Measurements from ENCODE around the gene UFSP2. TPM values are rescaled to one million over a fixed set of nuclear protein-coding genes. Genes with fewer than 3 reads are reported as not detected.

The UFSP2 gene
- total RNA-seq, 4 donors from 2014 or later, result 22.5 to 44.8 (median 26.4) TPM

- DNase-seq (ENCODE audit: low spot score) (no peak), ATAC-seq (ENCODE audit: low FRiP score) (no peak)
- no peak for TF ChIP-seq CTCF (IDR thresholded peaks at IDR 0.05)
Measured at GRCh38 chr4:185411849-185412248, 13.9 kb downstream of the UFSP2 start.

DNA sequence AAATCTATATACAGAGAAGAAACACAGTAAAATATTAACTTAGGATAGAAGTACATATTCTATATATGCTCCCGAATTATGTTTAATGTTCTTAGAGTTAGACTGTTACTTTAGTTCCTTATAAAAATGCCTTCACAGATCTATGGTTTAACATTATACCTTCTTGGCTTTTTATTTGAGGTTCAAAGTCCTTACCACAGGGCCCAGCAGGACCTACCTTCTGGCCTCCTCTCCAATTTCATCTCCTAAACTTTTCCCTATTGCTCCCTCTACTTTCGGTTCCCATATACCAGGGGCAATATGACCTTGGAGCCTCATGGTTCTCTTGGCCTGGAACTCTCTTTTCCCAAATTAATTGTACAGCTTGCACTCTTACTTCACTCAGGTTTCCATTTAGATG is 17.3 kb downstream of the UFSP2 start:
- DNase-seq (ENCODE audit: low spot score), result no peak
- no peak for TF ChIP-seq CTCF (IDR thresholded peaks at IDR 0.05)
- ATAC-seq (ENCODE audit: low FRiP score), result no peak

DNA sequence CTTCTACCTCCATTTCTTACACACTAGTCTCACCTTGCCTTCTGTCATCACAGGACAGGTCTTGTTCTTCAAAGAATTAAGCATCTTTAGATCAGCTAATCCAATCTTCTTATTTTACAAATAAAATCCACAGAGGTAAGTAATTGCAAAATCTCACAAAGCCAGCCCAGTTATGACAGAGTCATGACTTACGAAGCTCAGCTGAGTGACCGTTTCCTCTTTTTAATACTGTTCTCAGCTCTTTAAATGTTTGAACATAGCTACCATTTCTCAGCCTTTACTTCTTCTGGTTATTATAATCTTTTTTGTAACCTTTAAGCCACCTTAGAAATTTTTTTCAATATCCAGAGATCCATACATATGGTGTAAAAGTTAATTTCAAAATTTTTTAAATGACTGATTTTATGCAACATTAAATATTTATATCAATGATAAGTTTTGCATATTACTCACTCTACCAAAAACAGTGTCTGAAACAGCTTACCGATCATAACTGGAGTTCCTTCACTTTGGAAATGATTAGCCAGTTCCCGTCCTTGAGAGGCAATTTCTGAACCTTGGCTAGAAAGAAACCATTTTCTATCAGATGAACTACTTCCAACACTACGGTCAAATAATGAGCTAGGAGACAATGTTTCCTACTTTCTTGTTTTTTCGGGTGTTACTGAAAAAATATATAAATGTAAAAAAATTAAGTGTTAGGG is 20.3 kb downstream of the UFSP2 start:
- TF ChIP-seq CTCF (IDR thresholded peaks at IDR 0.05), result no peak
- ATAC-seq (ENCODE audit: low FRiP score) (no peak), DNase-seq (ENCODE audit: low spot score) (no peak)

DNA sequence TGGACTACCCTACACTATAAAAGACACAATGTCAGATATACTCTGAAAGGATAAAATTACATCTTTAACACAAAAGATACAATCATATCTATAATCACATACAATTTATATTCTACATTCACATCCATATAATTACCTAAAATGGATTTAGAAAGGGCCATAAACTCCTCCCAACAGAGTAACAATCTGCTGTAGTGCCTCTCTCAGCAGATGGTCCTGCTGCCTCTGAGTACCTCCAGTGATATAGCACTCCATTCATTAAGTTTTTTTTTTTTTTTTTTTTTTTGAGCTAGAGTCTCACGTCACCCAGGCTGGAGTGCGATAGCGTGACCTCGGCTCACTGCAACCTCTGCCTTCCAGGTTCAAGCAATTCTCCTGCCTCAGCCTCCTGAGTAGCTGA is 21.7 kb downstream of the UFSP2 start:
- ATAC-seq (ENCODE audit: low FRiP score), result no peak
- TF ChIP-seq CTCF (IDR thresholded peaks at IDR 0.05), result no peak
- DNase-seq (ENCODE audit: low spot score), result no peak

DNA sequence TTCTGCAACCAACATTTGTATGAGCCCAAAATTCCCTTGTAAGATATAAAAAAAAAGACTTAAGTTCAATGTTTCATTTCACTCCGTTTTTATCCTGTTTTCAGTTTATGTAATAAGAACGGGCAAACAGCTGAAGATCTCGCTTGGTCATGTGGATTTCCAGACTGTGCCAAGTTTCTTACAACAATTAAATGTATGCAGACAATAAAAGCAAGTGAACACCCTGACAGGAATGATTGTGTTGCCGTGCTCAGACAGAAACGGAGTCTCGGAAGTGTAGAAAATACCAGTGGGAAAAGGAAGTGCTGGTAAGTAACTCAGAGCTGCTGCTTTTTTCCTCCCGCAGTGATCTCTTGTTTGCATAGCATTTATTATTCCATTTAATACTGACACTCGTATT is 26.3 kb downstream of the UFSP2 start:
- DNase-seq (ENCODE audit: low spot score) (no peak), ATAC-seq (ENCODE audit: low FRiP score) (no peak)
- TF ChIP-seq CTCF (IDR thresholded peaks at IDR 0.05), result no peak

GRCh38 chr4:185398618-185399017 is 27.1 kb downstream of the UFSP2 start:
- ATAC-seq (ENCODE audit: low FRiP score), result no peak
- no peak for TF ChIP-seq CTCF (IDR thresholded peaks at IDR 0.05)

GRCh38 chr4:185396724-185397385 is 28.9 kb downstream of the UFSP2 start, which contains the start of gene ANKRD37:
Gene ANKRD37 (plus strand): TSS chr4:185396841. CDS start chr4:185396924, 83 bp downstream.
- no peak for TF ChIP-seq CTCF (IDR thresholded peaks at IDR 0.05)
- DNase-seq (ENCODE audit: low spot score), result no peak
- peak; percentile 37 for ATAC-seq (ENCODE audit: low FRiP score)

More at GRCh38 chr4:185398618-185399017, 27.1 kb downstream of the UFSP2 start:
- no peak for DNase-seq (ENCODE audit: low spot score)

Measured in omental fat pad (tissue), 4 donors.